DND-41 (cell line): ENCODE results near the gene B3GNT8.

Experiments
- EZH2 ChIP-seq: IDR thresholded peaks from 3 replicates; pipeline ENCODE4 v1.6.1; 2012; ENCODE audit warnings: borderline replicate concordance, low read depth, mild to moderate bottlenecking, moderate library complexity, low read length, inconsistent platforms; ENCODE audit not compliant: severe bottlenecking
- TF ChIP-seq, protein P1 (sequence below): IDR thresholded peaks from 2 replicates; pipeline ENCODE4 v1.5.1; 2012; ENCODE audit warnings: borderline replicate concordance, low read length, moderate library complexity, mild to moderate bottlenecking; ENCODE audit not compliant: poor library complexity, severe bottlenecking; ENCODE audit errors: extremely low read depth

DNA sequence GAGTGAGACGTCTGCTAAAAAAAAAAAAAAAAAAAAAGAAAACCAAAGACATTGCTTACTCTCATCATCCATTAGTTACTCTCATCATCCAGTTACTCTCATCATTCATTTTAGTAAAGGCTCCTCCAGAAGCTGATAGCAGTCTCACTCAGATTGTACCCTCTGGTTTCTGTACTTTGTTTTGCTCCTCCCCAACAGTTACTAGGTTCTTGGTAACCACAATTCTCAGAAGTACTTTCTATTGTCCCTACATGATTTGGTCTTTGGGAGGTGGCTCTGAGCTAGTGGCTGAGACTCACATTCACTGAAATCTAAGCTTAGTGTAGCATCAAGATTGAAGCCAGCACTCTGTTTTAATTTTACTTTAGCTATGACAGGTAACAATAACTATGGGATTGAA is 30.1 kb upstream of the B3GNT8 start:
- TF ChIP-seq, protein P1, sequence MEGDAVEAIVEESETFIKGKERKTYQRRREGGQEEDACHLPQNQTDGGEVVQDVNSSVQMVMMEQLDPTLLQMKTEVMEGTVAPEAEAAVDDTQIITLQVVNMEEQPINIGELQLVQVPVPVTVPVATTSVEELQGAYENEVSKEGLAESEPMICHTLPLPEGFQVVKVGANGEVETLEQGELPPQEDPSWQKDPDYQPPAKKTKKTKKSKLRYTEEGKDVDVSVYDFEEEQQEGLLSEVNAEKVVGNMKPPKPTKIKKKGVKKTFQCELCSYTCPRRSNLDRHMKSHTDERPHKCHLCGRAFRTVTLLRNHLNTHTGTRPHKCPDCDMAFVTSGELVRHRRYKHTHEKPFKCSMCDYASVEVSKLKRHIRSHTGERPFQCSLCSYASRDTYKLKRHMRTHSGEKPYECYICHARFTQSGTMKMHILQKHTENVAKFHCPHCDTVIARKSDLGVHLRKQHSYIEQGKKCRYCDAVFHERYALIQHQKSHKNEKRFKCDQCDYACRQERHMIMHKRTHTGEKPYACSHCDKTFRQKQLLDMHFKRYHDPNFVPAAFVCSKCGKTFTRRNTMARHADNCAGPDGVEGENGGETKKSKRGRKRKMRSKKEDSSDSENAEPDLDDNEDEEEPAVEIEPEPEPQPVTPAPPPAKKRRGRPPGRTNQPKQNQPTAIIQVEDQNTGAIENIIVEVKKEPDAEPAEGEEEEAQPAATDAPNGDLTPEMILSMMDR = no peak
- no peak for TF ChIP-seq EZH2
